ENCODE measurements around the gene COBL. TPM values are rescaled to one million over a fixed set of nuclear protein-coding genes. Genes with fewer than 3 reads are reported as not detected.

COBL gene
- total RNA-seq, 1 experiment from 2014 or later = 52.3 TPM

- H3K79me2 ChIP-seq (ENCODE audit: insufficient read depth, low read length) = no peaks in the 10 kb centered on the region
- H3K56ac ChIP-seq (ENCODE audit: insufficient read length, low read depth, low read length) = no peak overlapping the region
- TF ChIP-seq CTCF (conservative IDR thresholded peaks at IDR 0.05) = no peak
- Mint-ChIP-seq H3K36me3 (ENCODE audit: insufficient read depth in 1 of 3, low read depth in 3 of 3) (peaks cover 17 to 44% (median 27%) of the 10 kb centered on the region in 3 experiments), H3K27ac (no peak overlapping the region), H3K9me3 (peaks cover 7 to 17% of the 10 kb centered on the region in 2 experiments; a peak in 4 of 5 replicates), H3K4me3 (no peak overlapping the region), H3K27me3 (ENCODE audit: low read depth) (no peaks in the 10 kb centered on the region), H3K4me1 (peaks cover 9 to 11% of the 10 kb centered on the region in 2 experiments; a peak in 3 of 4 replicates)
- DNase-seq = no peak
- H2BK12ac ChIP-seq (ENCODE audit: insufficient read length, low read depth, low read length) = no peak overlapping the region
- H3K79me1 ChIP-seq (ENCODE audit: insufficient read depth, low read depth, low read length, poor library complexity, severe bottlenecking) = no peaks in the 10 kb centered on the region
- no peak overlapping the region for H2AFZ ChIP-seq (ENCODE audit: low read length)
- H3K4me2 ChIP-seq (ENCODE audit: insufficient read depth, insufficient read length, low read length) = no peak overlapping the region
- no peak overlapping the region for H4K5ac ChIP-seq (ENCODE audit: insufficient read length, low read depth, low read length)
- no peak overlapping the region for H2BK20ac ChIP-seq (ENCODE audit: low read depth, low read length, poor library complexity, severe bottlenecking)
- no peak overlapping the region for H2BK5ac ChIP-seq (ENCODE audit: insufficient read length, low read length)
- H3K4me1 ChIP-seq (ENCODE audit: insufficient read depth, low read length) = no peaks in the 10 kb centered on the region
- H3K23ac ChIP-seq (ENCODE audit: insufficient read length, low read depth, low read length) = no peak overlapping the region
- H3K4ac ChIP-seq (ENCODE audit: low read depth, low read length) = no peak overlapping the region
- H3K9me3 ChIP-seq (ENCODE audit: control insufficient read depth, low read depth, low read length) = no peaks in the 10 kb centered on the region
- H3K27ac ChIP-seq (ENCODE audit: insufficient read length, low read depth, low read length) = no peak overlapping the region
- H3T11ph ChIP-seq (ENCODE audit: low read length) = no peak overlapping the region
- H2BK120ac ChIP-seq (ENCODE audit: low read depth, low read length, poor library complexity, severe bottlenecking) = no peak overlapping the region
- no peak overlapping the region for H2AK5ac ChIP-seq (ENCODE audit: insufficient read length, low read length)
- no CpG with 5 or more reads among the region's 16 CpGs for WGBS (ENCODE audit: extremely low coverage, insufficient read length, low lambda C conversion rate)
- no peaks in the 10 kb centered on the region for H3K23me2 ChIP-seq (ENCODE audit: insufficient read length, low read depth, low read length, poor library complexity, severe bottlenecking)
- H3K14ac ChIP-seq (ENCODE audit: insufficient read depth, low read length) = no peak overlapping the region; the same call in 1 of the 2 replicates
- no peaks in the 10 kb centered on the region for H3K27me3 ChIP-seq (ENCODE audit: insufficient read depth, low read length)
- H4K91ac ChIP-seq (ENCODE audit: insufficient read length, low read depth, low read length) = no peak overlapping the region
- no peaks in the 10 kb centered on the region for H4K20me1 ChIP-seq (ENCODE audit: control insufficient read depth, insufficient read depth, insufficient read length)
- no peak overlapping the region for H4K8ac ChIP-seq (replicated peaks; ENCODE audit: insufficient read length, low read depth, low read length)
- H2BK15ac ChIP-seq (ENCODE audit: low read depth, low read length) = no peak overlapping the region
- no peak overlapping the region for H3K18ac ChIP-seq (ENCODE audit: insufficient read length, low read depth, low read length)
- no peak overlapping the region for H3K9ac ChIP-seq (ENCODE audit: extremely low read depth, insufficient read length, low read length)
Observed at GRCh38 chr7:51128545-51129435, 187.8 kb downstream of the COBL start.

Data from H9 (cell line).